Cardiac muscle cell (in vitro differentiated cells and primary cell): ENCODE measurements around the gene PRKAR1B. TPM values are rescaled to one million over a fixed set of nuclear protein-coding genes. Genes with fewer than 3 reads are reported as not detected.

Source experiments
- DNase-seq, 2 donors: peaks; one replicate each; pipeline versions ENCODE4 v3.0.0 to v3.0.0-alpha.2; 2010 to 2017; ENCODE audit warnings: low read depth in 1 of 2, low spot score in 1 of 2
- H3K27ac ChIP-seq: fragments of 200-600 bp; sonication (generic); 2 replicates; pipeline ENCODE4 v1.5.1; 2016
- H3K27me3 ChIP-seq: fragments of 200-600 bp; sonication (generic); 2 replicates; pipeline ENCODE4 v1.6.0; 2016; ENCODE audit warnings: control low read depth
- H3K36me3 ChIP-seq: fragments of 200-600 bp; sonication (generic); 2 replicates; pipeline ENCODE4 v1.5.1; 2016; ENCODE audit warnings: control low read depth
- H3K4me1 ChIP-seq: fragments of 200-600 bp; sonication (generic); 2 replicates; pipeline ENCODE4 v1.8.1; 2017; ENCODE audit warnings: low read depth, mild to moderate bottlenecking, mixed run types
- H3K4me3 ChIP-seq: fragments of 200-600 bp; sonication (generic); 2 replicates; pipeline ENCODE4 v1.5.1; 2016; ENCODE audit warnings: mild to moderate bottlenecking
- H3K9me3 ChIP-seq: fragments of 200-600 bp; sonication (generic); 2 replicates; pipeline ENCODE4 v1.5.1; 2017; ENCODE audit warnings: low read depth, mild to moderate bottlenecking, control low read depth
- polyA plus RNA-seq: library from polyadenylated mRNA; unstranded; fragments of >200 nt; fragmentation: Nextera tagmentation; extraction: Ambion mirVana; gene quantifications from 2 replicates; pipeline ENCODE4 v1.2.1, GENCODE V29; 2016
- total RNA-seq: library from RNA; depleted of rRNA; stranded (reverse); fragments of >200 nt; gene quantifications from 2 replicates; pipeline ENCODE4 v1.2.3, GENCODE V29; 2016
- TF ChIP-seq, protein P1 (sequence below): IDR thresholded peaks from 2 replicates; pipeline ENCODE4 v1.5.1; 2012; ENCODE audit warnings: low read depth, mild to moderate bottlenecking, low read length

The PRKAR1B gene
- total and polyA plus RNA-seq, 2 experiments from 2014 or later, result 32.8 to 40.2 TPM

DNA sequence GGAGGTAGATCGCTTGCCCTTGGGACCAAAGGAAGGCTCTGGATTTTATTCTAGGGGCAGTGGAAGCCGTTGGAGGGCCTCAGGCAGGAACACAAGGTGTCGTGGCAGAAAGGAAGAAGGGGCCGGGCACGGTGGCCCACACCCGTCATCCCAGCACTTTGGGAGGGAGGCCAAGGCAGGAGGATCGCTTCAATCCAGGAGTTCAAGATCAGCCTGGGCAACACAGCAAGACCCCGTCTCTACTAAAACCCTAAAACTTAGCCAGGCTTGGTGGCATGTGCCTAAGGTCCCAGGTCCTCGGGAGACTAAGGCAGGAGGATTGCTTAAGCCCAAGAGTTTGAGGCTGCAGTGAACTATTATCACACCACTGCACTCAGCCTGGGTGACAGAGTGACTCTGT, 202.3 kb downstream of the PRKAR1B start:
- peaks cover 39% of the 10 kb centered on the region for H3K27me3 ChIP-seq

DNA sequence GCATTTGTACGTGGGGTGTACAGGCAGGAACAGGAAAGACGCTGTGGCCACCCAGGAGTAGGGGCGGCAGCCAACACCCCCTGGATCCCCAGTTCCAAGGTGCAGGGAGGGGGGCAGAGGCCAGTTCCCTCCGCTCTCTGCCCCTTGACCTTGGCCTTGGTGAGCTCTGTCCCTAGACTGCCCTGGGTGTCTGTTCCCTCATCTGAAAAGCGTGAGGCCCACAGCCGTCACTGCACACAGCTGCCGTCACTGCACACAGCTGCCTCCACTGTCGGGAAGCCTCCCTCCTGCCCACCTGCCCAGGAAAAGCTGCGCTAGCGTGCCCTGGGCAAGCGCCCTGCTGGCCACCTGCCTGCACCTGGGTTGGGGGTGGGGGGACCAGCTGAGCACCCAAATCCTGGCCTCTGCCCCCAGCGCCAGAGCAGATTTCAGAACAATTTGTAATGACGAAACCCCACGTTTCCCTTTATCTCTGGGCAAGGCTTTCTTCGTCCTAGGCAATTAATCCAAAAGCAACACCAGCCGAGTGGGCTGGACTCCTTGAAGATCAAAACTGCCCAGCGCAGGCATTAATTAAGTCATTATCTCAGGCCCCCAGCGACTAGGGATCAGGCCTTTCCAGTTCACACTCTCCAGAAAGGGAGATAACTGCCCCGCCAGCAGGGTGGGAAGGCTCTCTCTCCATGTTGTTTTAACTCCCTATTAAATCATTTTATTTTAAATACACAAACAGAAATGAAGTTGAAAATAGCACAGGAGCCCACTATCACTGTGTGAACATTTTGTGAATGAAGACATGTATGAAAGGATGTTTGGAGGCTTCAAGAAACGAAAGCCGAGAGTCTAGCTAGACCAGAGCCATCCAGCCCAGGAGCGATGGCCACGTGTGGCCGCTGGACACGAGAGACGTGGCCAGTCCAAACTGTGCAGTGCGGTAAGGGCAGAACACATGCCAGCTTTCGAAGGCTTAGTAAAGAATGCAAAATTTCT, 203.4 kb downstream of the PRKAR1B start:
- no peaks in the 10 kb centered on the region for H3K36me3 ChIP-seq
- DNase-seq, result no peak
- TF ChIP-seq, protein P1, sequence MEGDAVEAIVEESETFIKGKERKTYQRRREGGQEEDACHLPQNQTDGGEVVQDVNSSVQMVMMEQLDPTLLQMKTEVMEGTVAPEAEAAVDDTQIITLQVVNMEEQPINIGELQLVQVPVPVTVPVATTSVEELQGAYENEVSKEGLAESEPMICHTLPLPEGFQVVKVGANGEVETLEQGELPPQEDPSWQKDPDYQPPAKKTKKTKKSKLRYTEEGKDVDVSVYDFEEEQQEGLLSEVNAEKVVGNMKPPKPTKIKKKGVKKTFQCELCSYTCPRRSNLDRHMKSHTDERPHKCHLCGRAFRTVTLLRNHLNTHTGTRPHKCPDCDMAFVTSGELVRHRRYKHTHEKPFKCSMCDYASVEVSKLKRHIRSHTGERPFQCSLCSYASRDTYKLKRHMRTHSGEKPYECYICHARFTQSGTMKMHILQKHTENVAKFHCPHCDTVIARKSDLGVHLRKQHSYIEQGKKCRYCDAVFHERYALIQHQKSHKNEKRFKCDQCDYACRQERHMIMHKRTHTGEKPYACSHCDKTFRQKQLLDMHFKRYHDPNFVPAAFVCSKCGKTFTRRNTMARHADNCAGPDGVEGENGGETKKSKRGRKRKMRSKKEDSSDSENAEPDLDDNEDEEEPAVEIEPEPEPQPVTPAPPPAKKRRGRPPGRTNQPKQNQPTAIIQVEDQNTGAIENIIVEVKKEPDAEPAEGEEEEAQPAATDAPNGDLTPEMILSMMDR, result no peak
- H3K4me3 ChIP-seq, result no peak overlapping the region
- H3K27ac ChIP-seq, result no peak overlapping the region
- no peaks in the 10 kb centered on the region for H3K9me3 ChIP-seq
- peaks cover 7% of the 10 kb centered on the region for H3K4me1 ChIP-seq
- H3K27me3 ChIP-seq, result peaks cover 40% of the 10 kb centered on the region

More for the DNA sequence above, 202.3 kb downstream of the PRKAR1B start:
- H3K36me3 ChIP-seq, result no peaks in the 10 kb centered on the region
- DNase-seq, result no peak
- H3K9me3 ChIP-seq, result no peaks in the 10 kb centered on the region
- TF ChIP-seq, protein P1, result no peak
- H3K4me1 ChIP-seq, result peaks cover 7% of the 10 kb centered on the region
- no peak overlapping the region for H3K27ac ChIP-seq
- H3K4me3 ChIP-seq, result no peak overlapping the region

DNA sequence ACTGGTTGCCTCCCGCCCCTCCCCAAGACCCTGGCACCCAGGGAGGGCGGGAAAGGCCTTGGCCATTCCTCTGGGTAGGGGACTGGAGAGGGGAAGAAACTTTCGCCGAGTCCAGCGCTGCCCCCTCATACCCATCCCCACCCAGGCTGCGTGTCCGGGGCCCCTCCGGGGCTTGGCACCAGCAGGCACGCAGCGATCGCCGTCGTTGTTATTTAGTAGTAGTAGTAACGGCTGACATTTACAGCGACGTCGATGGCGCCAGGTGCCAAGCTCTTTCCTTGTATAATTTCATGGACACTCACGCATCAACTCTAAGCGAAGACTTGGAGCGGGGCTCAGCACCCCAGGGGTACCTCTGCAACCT, 204.1 kb downstream of the PRKAR1B start:
- DNase-seq, result no peak
- TF ChIP-seq, protein P1, result no peak
- no peaks in the 10 kb centered on the region for H3K9me3 ChIP-seq
- H3K4me1 ChIP-seq, result peaks cover 7% of the 10 kb centered on the region
- no peak overlapping the region for H3K27ac ChIP-seq
- H3K4me3 ChIP-seq, result peak overlapping the region; percentile 27
- peaks cover 40% of the 10 kb centered on the region for H3K27me3 ChIP-seq
- H3K36me3 ChIP-seq, result no peaks in the 10 kb centered on the region

DNA sequence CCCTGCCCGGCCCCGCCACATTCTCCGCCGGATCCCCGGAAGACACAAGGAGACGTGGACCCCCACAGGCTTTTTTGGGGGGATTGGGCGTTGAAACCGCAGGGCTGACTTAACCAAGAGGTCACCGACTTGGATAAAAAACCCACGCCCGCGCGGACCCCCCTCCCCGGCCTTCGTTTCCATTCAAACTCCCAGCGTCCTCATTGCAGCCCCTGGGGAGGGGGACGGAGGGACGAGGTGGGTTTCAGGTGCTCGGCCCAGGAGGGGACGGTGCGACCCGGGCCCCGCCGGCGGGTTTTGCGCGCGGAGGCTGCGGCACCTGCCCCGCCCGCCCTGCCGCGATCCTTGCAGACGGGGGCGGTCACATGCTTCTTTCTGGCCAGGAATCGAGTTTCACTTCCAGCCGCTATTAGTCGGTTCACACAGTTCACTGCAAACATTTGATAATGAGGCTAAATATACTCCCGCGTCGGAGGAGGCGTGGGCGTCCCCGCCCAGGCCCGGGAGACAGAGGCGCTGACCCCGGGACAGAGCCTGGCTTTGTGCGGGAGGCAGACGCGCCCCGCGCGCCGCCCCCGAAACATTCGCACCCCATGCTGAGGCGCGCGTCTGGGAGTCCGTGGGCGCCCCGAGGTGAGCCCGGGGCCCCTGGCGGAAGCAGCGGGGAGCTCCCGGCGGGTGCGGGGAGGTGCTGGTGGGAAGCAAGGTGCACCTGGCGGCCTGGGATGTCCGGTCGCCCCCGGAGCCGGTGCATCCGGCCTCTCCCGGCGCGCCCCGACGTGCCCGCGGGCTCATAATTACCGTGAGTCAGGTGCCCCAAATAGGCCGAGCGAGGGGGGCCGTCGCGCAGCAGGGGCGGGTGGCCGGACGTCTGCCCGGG, 204.8 kb downstream of the PRKAR1B start:
- Histone ChIP-seq H3K27me3 (peaks cover 40% of the 10 kb centered on the region), H3K9me3 (no peaks in the 10 kb centered on the region), H3K36me3 (no peaks in the 10 kb centered on the region), H3K4me1 (peaks cover 7% of the 10 kb centered on the region), H3K4me3 (peak overlapping the region; percentile 27), H3K27ac (no peak overlapping the region)
- TF ChIP-seq, protein P1, result no peak
- DNase-seq, result peak; percentile 60 to 81

DNA sequence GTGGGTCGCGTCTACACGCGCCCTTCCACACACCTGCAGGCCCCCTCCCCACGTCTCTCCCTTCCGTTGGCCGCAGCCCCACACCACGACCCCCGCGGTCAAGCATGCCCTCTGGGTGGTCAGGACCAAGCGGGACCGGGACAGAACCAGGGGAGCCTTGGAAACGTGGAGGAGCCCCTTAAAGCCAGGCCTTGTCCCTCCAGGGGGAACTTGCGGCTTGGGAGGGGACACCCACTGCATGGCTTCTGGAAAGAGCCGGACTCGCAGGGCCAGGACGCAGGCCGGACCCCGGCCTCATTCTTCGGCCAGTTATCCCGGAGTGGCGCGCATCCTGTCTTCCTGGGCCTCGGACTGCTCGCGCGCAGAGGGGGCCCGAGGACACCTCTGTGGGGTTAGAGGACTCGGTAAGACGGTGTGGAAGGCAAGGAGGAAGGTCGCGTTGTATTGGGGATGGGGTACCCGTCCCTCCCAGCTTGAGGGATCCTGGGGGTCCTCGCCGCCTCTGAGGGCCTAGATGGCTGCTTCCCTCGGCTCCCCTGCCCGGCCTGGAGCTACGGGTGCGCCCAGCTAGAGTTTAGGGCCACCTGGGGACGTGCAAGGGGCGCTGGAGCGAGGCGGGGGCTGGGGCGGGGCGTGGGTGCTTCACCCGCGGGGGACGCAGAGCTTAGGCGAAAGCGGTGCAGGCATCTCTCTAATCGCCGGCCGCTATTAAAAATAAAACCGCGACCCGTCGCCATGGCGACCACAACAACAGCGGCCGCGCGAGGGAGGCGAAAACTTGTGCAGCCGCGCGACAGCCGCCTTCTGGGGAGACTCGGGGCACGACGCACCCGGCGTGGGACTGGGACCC, 205.6 kb downstream of the PRKAR1B start:
- Histone ChIP-seq H3K36me3 (no peaks in the 10 kb centered on the region), H3K27me3 (peaks cover 40% of the 10 kb centered on the region), H3K9me3 (no peaks in the 10 kb centered on the region), H3K4me3 (peak overlapping the region; percentile 27), H3K4me1 (peaks cover 8% of the 10 kb centered on the region), H3K27ac (no peak overlapping the region)
- DNase-seq, result peak; percentile 53 to 65
- TF ChIP-seq, protein P1, result no peak
